Smooth muscle cell (in vitro differentiated cells): ENCODE results near the gene PWP2. TPM values are rescaled to one million over a fixed set of nuclear protein-coding genes. Genes with fewer than 3 reads are reported as not detected.

Experiments used
- DNase-seq: peaks from one replicate; lab custom pipeline; 2025; ENCODE audit not compliant: unreplicated experiment; lab: John Stamatoyannopoulos, UW
- H2AFZ ChIP-seq: fragments of 200-600 bp; sonication (generic); 2 replicates; pipeline ENCODE4 v1.6.0; 2016; ENCODE audit warnings: antibody characterized with exemption, low read depth, mild to moderate bottlenecking
- H3F3A ChIP-seq: fragments of 200-600 bp; sonication (generic); 2 replicates; pipeline ENCODE4 v1.6.0; 2017; ENCODE audit warnings: antibody characterized with exemption, low read depth
- H3K27ac ChIP-seq: fragments of 200-600 bp; sonication (generic); 2 replicates; pipeline ENCODE4 v1.5.1; 2016; ENCODE audit warnings: low read depth, mild to moderate bottlenecking
- H3K27me3 ChIP-seq: fragments of 200-600 bp; sonication (generic); 2 replicates; pipeline ENCODE4 v1.6.1; 2016; ENCODE audit warnings: low read depth, mild to moderate bottlenecking
- H3K36me3 ChIP-seq: fragments of 200-600 bp; sonication (generic); 2 replicates; pipeline ENCODE4 v1.5.1; 2016; ENCODE audit warnings: low read depth
- H3K4me1 ChIP-seq: fragments of 200-600 bp; sonication (generic); 2 replicates; pipeline ENCODE4 v1.5.1; 2016; ENCODE audit warnings: low read depth
- H3K4me2 ChIP-seq: fragments of 200-600 bp; sonication (generic); 2 replicates; pipeline ENCODE4 v1.6.0; 2016; ENCODE audit warnings: mild to moderate bottlenecking
- H3K4me3 ChIP-seq: fragments of 200-600 bp; sonication (generic); 2 replicates; pipeline ENCODE4 v1.5.1; 2016; ENCODE audit warnings: mild to moderate bottlenecking
- H3K79me2 ChIP-seq: fragments of 200-600 bp; sonication (generic); 2 replicates; pipeline ENCODE4 v1.6.0; 2016; ENCODE audit warnings: low read depth, mild to moderate bottlenecking
- H3K9ac ChIP-seq: fragments of 200-600 bp; sonication (generic); 2 replicates; pipeline ENCODE4 v1.6.0; 2016; ENCODE audit warnings: low read depth
- H3K9me3 ChIP-seq: fragments of 200-600 bp; sonication (generic); replicated peaks from 2 replicates; pipeline ENCODE4 v1.5.1; 2016; ENCODE audit warnings: low read depth
- H4K20me1 ChIP-seq: fragments of 200-600 bp; sonication (generic); 2 replicates; pipeline ENCODE4 v1.6.0; 2016; ENCODE audit warnings: low read depth
- CTCF ChIP-seq: fragments of 200-600 bp; sonication (generic); IDR thresholded peaks from 2 replicates; pipeline ENCODE4 v1.5.1; 2017; ENCODE audit warnings: borderline replicate concordance, mild to moderate bottlenecking, antibody characterized with exemption; ENCODE audit not compliant: insufficient read depth, poor library complexity, severe bottlenecking
- WGBS: methylation state at CpG from one replicate; pipeline ENCODE4 v1.1.7; 2016; ENCODE audit warnings: low lambda C conversion rate; 5-methylcytosine and 5-hydroxymethylcytosine counted together
- polyA plus RNA-seq: library from polyadenylated mRNA; unstranded; fragments of >200 nt; fragmentation: Nextera tagmentation; extraction: Ambion mirVana; gene quantifications from 2 replicates; pipeline ENCODE4 v1.2.1, GENCODE V29; 2016
- total RNA-seq: library from RNA; depleted of rRNA; stranded (reverse); fragments of >200 nt; gene quantifications from 2 replicates; pipeline ENCODE4 v1.2.3, GENCODE V29; 2014

PWP2 gene
- total and polyA plus RNA-seq, 2 experiments from 2014 or later, result 0.38 to 1.4 TPM

DNA sequence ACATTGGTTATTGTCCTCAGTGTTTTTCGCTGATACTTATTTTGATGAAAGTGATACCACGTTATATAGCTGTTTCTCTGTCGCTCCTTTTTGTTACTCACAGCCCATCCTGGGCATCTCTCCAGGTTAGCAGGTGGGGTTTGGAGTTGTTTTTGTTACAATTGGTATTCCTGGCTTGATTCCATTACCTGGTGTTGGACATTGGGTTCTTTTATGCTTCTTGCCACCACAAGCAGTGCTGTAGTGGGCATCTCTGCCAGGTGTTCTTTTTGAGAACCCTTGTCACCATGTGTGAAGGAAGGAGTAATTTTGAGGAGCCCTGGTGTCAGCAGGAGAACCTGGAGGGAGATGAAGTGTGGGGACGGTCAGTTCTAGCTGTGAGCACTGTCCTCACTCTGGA is 47.5 kb upstream of the PWP2 start:
- Histone ChIP-seq H3K36me3 (no peaks in the 10 kb centered on the region), H2AFZ (no peak overlapping the region), H3K4me1 (no peaks in the 10 kb centered on the region), H3K27me3 (no peaks in the 10 kb centered on the region), H3K4me2 (no peak overlapping the region), H3K9me3 (no peaks in the 10 kb centered on the region), H3K9ac (no peak overlapping the region), H3K4me3 (no peak overlapping the region), H3K27ac (no peak overlapping the region), H3K79me2 (peaks cover 5% of the 10 kb centered on the region), H4K20me1 (peaks cover 7% of the 10 kb centered on the region), H3F3A (no peaks in the 10 kb centered on the region)
- over 99% methylated on average over 4 of the region's 4 CpGs for WGBS
- no peak for DNase-seq
- TF ChIP-seq CTCF, result no peak

- H3K4me2 ChIP-seq, result no peak overlapping the region
- no peaks in the 10 kb centered on the region for H3F3A ChIP-seq
- H2AFZ ChIP-seq, result no peak overlapping the region
- peaks cover 11% of the 10 kb centered on the region for H3K79me2 ChIP-seq
- H3K27me3 ChIP-seq, result no peaks in the 10 kb centered on the region
- H3K27ac ChIP-seq, result no peak overlapping the region
- no peaks in the 10 kb centered on the region for H3K9me3 ChIP-seq
- no peaks in the 10 kb centered on the region for H3K4me1 ChIP-seq
- H3K9ac ChIP-seq, result no peak overlapping the region
- H3K4me3 ChIP-seq, result no peak overlapping the region
- H3K36me3 ChIP-seq, result no peaks in the 10 kb centered on the region
- no peak for DNase-seq
- no peak for TF ChIP-seq CTCF
- 96% methylated on average over 7 of the region's 7 CpGs for WGBS
- H4K20me1 ChIP-seq, result peaks cover 26% of the 10 kb centered on the region
Measured at GRCh38 chr21:44062380-44062779, 44.8 kb upstream of the PWP2 start.

- Histone ChIP-seq H3K27me3 (no peaks in the 10 kb centered on the region), H3K4me3 (no peak overlapping the region), H3K36me3 (no peaks in the 10 kb centered on the region), H2AFZ (no peak overlapping the region), H3F3A (no peaks in the 10 kb centered on the region), H4K20me1 (peaks cover 35% of the 10 kb centered on the region), H3K4me1 (no peaks in the 10 kb centered on the region), H3K27ac (no peak overlapping the region), H3K79me2 (peaks cover 15% of the 10 kb centered on the region), H3K4me2 (no peak overlapping the region), H3K9ac (no peak overlapping the region), H3K9me3 (no peaks in the 10 kb centered on the region)
- TF ChIP-seq CTCF, result no peak
- DNase-seq, result no peak
- 97% methylated on average over 19 of the region's 19 CpGs for WGBS
Measured at GRCh38 chr21:44063151-44063912, 43.9 kb upstream of the PWP2 start.
